ENCODE results near the gene SPATC1L.
"Not testable (repeated sequence)": the region's sequence is repeated elsewhere in the genome, so short reads cannot be mapped to it uniquely, and the experiment has no call there.

SPATC1L gene

GRCh38 chr21:46214478-46215340, 30.4 kb upstream of the SPATC1L start:
- no peak for DNase-seq

GRCh38 chr21:46213620-46214286, 29.5 kb upstream of the SPATC1L start:
- no peak for DNase-seq

- DNase-seq, result no peak
Observed at GRCh38 chr21:46212721-46213484, 28.6 kb upstream of the SPATC1L start.

DNA sequence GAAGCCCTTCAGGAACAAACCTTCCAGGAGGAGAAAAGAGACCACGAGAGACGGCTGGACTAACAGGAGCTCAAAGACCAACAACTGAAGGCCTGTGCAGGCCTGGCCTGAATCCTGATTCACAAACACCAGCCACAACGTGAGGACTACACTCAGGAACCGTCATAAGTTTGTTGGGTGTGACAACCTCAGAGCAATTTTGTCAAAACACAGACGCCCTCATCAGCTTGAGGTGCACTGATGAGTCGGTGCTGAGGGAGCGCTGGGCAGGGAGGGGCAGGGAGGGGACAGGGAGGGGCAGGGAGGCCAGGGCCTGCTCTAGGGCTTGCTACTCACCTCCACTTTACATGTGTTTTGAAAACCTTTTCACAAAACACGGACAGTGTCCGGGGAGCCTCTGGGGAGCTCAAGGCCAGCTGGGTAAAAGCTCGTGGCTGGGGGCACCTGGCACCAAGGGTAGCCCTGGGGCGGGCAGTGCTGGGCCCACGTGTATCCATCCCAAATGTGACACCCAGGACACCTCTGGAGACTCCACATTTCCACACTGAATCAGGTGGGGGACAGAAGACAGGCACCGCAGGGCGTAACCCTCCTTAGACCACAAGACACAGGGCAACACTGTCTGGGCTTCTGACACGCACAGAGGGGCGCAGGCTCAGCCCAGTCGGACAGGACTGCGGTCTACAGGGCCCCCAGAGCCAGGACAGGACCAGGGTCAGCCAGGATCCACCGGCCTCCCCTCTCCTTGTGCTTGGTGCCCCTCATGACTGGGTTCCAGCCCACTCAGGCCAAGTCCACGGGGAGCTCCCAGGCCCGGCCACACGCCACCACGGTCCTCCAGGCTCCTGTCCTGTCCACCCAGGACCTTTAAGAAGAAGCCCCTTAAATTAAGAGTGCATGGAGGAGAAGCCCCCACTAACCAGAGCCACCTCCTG, 27.8 kb upstream of the SPATC1L start:
- no peak for DNase-seq

- no peak for DNase-seq
Observed at GRCh38 chr21:46211376-46211775, 27.1 kb upstream of the SPATC1L start.

GRCh38 chr21:46210378-46211136, 26.3 kb upstream of the SPATC1L start:
- DNase-seq, result no peak

DNA sequence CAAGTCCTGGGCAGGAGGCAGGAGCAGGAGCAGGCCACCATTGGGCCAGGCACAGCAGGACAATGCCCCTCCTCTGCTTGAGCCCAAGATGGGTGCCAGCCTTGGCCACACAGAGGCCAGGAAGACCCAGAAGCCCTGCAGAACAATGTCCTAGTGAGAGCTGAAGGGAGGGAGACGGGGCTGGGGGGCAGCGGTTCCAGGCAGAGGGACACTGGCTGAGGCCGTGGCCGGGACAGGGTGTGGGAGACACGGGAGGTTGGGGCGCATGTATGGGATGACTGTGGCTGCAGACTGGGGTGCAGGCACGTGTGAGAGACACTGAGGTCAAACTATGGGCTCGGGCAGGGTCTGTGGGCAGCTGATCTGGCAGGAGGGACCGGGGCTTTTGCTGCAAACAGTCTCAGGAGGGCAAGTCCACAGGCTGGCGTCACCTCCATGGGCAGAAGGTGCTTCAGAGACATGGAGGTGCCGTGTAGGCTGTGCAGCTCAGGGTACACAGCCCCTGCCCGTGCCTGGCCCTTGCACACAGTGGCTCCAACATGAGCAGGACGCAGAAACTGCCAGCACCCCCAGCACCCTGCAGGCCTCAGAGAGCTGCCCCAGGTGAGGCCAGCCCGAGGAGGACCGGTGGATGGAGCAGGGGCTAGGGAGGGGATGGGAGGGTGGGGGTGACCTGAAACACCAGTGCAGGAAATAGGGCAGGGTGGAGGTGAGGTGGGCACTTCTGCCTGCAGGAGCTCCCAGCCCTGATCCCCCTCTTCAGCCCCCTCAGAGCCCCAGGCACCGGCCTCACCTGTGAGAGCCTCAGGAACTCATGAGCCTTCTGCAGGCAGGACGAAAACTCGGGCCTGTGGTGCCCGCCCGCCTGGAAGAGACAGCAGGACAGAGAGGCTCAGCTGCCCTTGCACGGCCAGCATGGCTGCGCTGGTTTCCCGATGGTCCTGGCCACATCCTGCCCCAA, 24.8 kb upstream of the SPATC1L start:
- no peak for DNase-seq

DNA sequence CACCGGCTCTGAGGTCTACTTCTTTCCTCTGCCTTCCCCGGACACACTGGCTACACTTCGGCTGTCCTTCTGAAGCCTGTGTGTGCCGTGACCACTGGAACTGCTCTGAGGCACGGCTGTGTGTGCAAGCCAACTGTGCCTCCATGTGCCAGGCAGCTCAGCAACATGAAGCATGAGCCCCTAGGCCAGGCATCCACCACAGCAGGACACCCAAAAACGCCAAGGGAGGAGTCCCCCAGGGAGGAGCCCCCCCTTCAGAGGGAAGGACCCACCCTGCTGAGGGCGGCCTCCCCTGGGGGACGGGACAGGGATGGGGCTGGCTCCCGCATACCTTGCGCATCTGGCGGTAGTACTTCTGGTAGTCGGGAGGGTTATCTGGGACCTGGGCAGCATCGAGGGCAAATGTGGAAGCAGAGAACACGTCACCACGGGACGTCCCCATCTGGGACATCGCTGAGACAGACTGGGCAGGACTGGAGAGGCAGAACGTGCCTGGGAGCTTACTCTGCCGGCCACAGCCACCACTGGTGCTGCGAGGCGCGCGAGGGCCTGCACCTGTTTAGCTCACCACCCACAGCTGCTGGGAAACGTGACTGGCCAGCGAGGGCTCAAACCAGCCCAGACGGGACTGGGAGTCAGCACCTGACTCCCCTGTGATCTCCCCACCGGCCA, 23.8 kb upstream of the SPATC1L start:
- DNase-seq, result no peak

DNA sequence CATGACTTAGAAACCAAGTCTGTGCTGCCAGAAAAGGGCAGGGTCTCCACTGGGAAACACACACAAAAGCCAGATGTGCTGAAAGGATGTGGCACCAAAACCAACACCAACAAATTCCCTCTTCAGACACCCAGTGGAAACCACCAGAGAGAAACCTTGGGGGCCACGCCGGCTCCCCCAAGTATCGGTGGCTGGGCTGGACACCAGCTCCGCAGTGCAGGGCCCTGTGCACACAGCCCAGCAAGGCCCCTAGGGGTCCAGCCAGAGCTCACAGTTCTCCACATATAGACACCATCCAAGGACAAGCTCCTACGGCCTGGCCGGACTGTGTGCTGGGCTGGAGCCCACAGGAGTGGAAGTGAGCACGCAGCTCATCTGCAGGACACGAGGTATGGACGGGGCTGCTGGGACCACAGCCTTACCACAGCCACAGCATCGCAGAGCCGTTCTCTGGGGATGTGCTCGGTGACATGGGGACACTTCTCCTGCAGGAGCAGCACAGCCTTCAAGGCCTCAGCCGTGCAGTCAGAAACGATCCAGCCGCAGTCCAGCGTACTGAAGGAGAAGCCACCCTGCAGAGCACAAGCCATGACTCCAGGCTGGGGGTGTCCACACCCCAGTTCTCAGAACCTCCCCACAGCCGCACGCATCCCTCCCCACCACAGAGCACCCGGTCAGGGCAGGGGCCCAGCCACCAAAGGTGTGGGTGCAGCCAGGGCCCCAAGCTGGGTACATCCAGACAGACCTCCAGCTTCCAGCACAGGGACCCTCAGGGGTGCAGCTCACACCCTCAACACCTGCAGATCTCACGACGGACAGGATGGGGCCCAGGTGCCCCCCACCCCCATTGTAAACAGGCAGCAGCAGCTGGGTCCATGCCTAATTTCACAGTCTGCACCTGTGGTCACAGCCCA, 23.0 kb upstream of the SPATC1L start:
- no peak for DNase-seq

- no peak for DNase-seq
Observed at GRCh38 chr21:46206163-46207005, 22.1 kb upstream of the SPATC1L start.

DNA sequence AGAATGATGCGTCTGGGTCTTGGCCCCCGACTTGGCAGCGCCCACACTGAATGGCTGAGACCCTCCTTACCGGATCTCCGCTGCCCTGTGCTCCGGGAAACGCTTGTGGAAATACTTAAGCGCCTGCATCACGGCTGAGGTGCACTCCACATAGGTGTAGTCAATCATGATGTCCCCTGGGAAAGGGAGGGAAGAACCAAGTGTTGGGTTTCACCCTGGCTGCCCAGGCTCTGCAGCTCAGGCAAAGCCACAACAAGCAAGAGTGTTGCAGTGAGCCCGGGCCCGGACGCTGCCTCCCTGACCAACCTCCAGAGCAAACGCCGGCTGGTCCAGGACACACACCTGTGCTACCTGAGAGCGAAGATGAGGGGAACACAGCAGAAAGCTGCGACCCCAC, 21.5 kb upstream of the SPATC1L start:
- no peak for DNase-seq

DNA sequence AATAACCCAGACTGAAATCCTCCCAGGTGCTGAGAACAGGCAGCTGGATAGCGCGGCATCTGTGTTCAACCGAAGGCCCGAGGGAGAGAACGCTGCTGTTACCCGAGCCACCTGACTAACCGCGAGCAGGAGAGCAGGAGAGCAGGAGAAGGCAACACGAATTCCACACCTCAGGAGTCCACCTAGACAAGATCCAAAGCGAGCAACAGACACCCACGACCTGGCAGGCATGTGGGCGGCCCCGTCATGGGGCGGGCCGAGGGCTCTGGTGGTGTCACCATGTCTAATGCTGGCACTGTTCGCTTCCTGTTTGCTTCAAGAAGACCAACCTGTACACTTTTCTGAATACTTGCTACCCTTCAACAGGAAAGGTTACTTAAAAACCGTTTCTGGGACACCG, 20.9 kb upstream of the SPATC1L start:
- no peak for DNase-seq

DNA sequence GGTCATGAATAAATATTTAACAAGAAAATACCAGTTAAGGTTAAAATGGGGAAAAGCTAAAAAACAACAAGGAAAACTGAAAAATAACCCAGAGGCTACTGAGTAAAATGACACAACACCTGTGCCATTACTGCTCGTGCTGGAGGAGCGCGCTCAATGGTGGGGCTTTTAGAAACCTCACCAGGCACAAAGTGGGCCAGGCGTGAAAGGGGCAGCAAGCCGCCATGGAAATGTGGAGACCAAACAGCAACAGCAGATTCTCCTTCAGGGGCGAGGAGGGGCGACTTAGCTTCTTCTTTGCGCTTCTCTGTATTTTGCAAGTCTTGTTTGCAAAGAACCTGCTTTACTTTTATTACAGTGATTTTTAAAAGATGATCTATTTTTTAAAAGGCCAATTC, 18.9 kb upstream of the SPATC1L start:
- DNase-seq, result no peak

GRCh38 chr21:46202592-46203202, 18.4 kb upstream of the SPATC1L start:
- DNase-seq, result no peak

DNA sequence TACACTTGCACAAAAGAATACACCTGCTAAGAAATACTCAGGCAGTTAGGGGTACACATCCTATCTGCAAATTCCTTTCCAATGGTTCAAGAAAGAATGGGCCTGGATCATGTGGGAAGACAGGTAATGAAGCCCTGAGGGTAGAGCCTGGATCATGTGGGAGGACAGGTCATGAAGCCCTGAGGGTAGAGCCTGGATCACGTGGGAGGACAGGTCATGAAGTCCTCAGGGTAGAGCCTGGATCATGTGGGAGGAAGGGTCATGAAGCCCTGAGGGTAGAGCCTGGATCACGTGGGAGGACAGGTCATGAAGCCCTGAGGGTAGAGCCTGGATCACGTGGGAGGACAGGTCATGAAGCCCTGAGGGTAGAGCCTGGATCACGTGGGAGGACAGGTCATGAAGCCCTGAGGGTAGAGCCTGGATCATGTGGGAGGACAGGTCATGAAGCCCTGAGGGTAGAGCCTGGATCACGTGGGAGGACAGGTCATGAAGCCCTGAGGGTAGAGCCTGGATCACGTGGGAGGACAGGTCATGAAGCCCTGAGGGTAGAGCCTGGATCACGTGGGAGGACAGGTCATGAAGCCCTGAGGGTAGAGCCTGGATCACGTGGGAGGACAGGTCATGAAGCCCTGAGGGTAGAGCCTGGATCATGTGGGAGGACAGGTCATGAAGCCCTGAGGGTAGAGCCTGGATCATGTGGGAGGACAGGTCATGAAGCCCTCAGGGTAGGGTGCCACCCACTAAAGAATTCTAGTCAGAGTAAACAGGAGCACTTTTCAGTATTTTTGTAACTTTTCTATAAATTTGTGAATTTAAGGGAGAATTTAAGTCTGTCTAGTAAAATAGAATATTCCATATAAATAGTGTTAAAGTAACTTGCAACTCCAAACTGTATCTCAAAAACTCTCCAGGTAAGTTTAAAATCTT, 16.9 kb upstream of the SPATC1L start:
- DNase-seq, result not testable (repeated sequence)

Data from RPMI8226 (cell line).